Measurements from ENCODE around the gene GUSB. TPM values are rescaled to one million over a fixed set of nuclear protein-coding genes. Genes with fewer than 3 reads are reported as not detected.

Gene GUSB
- total RNA-seq, 1 experiment from 2014 or later, result 42.3 TPM

DNA sequence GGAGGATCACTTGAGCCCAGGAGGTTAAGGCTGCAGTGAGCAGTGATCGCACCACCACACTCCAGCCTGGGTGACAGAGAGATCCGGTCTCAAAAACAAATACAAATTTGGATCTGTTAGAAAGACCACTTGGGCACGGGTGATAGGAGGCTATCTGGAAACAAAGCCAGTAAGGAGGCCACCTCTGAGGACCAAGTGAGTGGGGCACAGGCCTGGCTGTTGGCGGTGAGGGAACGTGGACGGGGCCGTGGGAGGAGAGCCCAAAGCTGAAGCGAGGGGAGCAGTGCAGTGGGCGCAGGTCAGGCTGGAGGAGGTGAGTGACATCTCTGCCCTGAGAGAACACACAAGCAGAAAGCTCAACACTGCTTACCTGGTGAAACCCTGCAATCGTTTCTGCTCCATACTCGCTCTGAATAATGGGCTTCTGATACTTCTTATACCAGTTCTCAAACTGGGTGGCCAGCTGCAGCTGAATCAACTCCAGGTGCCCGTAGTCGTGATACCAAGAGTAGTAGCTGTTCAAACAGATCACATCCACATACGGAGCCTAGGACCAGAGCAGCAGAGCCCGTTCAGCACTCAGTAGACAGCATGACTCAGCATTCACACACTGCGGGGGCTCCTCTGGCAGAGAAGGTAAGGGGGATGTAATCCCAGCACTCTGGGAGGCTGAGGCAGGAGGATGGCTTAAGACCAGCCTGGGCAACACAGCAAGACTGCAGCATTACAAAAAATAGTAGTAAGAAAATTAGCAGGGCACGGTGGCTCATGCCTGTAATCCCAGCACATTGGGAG lies 14.5 kb downstream of the GUSB start:
- POLR2A ChIA-PET, result no interaction called here
- CTCF ChIA-PET, result interaction anchor here (1.0 kb wide), 1 partner anchor 46 kb away, joined by 3 read pairs; no protein-coding TSS in a partner anchor
- Mint-ChIP-seq H3K4me3 (no peak overlapping the region), H3K36me3 (peaks cover 77% of the 10 kb centered on the region), H3K4me1 (no peaks in the 10 kb centered on the region), H3K9me3 (no peaks in the 10 kb centered on the region), H3K27me3 (ENCODE audit: low read depth) (no peaks in the 10 kb centered on the region), H3K27ac (no peak overlapping the region)
- TF ChIP-seq NFE2L1 (CRISPR knock-in tag; IDR thresholded peaks at IDR 0.05), result no peak
- TF ChIP-seq FOXJ3 (CRISPR knock-in tag; IDR thresholded peaks at IDR 0.05; ENCODE audit: borderline replicate concordance), result no peak
- no peak for TF ChIP-seq SMAD4 (CRISPR knock-in tag; IDR thresholded peaks at IDR 0.05)
- no peak for TF ChIP-seq ZNF232 (CRISPR knock-in tag; IDR thresholded peaks at IDR 0.05)
- TF ChIP-seq NR3C1 (CRISPR knock-in tag; conservative IDR thresholded peaks at IDR 0.05; ENCODE audit: low read depth), result no peak
- TF ChIP-seq, protein P1, sequence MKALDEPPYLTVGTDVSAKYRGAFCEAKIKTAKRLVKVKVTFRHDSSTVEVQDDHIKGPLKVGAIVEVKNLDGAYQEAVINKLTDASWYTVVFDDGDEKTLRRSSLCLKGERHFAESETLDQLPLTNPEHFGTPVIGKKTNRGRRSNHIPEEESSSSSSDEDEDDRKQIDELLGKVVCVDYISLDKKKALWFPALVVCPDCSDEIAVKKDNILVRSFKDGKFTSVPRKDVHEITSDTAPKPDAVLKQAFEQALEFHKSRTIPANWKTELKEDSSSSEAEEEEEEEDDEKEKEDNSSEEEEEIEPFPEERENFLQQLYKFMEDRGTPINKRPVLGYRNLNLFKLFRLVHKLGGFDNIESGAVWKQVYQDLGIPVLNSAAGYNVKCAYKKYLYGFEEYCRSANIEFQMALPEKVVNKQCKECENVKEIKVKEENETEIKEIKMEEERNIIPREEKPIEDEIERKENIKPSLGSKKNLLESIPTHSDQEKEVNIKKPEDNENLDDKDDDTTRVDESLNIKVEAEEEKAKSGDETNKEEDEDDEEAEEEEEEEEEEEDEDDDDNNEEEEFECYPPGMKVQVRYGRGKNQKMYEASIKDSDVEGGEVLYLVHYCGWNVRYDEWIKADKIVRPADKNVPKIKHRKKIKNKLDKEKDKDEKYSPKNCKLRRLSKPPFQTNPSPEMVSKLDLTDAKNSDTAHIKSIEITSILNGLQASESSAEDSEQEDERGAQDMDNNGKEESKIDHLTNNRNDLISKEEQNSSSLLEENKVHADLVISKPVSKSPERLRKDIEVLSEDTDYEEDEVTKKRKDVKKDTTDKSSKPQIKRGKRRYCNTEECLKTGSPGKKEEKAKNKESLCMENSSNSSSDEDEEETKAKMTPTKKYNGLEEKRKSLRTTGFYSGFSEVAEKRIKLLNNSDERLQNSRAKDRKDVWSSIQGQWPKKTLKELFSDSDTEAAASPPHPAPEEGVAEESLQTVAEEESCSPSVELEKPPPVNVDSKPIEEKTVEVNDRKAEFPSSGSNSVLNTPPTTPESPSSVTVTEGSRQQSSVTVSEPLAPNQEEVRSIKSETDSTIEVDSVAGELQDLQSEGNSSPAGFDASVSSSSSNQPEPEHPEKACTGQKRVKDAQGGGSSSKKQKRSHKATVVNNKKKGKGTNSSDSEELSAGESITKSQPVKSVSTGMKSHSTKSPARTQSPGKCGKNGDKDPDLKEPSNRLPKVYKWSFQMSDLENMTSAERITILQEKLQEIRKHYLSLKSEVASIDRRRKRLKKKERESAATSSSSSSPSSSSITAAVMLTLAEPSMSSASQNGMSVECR (CRISPR knock-in tag; IDR thresholded peaks at IDR 0.05; ENCODE audit: borderline replicate concordance), result no peak
- TF ChIP-seq RORB (CRISPR knock-in tag; IDR thresholded peaks at IDR 0.05), result no peak
- TF ChIP-seq CDX4 (CRISPR knock-in tag; IDR thresholded peaks at IDR 0.05; ENCODE audit: borderline replicate concordance), result no peak
- no peak for TF ChIP-seq GRHL2 (CRISPR knock-in tag; IDR thresholded peaks at IDR 0.05; ENCODE audit: insufficient replicate concordance, severe bottlenecking)
- DNase-seq (ENCODE audit: low spot score), result no peak
- no peak for ATAC-seq

- ATAC-seq (no peak), DNase-seq (ENCODE audit: low spot score) (no peak)
- Mint-ChIP-seq H3K27me3 (ENCODE audit: low read depth) (no peaks in the 10 kb centered on the region), H3K36me3 (peaks cover 71% of the 10 kb centered on the region), H3K4me3 (no peak overlapping the region), H3K4me1 (no peaks in the 10 kb centered on the region), H3K9me3 (no peaks in the 10 kb centered on the region), H3K27ac (no peak overlapping the region)
- TF ChIP-seq, protein P2, sequence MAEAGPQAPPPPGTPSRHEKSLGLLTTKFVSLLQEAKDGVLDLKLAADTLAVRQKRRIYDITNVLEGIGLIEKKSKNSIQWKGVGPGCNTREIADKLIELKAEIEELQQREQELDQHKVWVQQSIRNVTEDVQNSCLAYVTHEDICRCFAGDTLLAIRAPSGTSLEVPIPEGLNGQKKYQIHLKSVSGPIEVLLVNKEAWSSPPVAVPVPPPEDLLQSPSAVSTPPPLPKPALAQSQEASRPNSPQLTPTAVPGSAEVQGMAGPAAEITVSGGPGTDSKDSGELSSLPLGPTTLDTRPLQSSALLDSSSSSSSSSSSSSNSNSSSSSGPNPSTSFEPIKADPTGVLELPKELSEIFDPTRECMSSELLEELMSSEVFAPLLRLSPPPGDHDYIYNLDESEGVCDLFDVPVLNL (CRISPR knock-in tag; IDR thresholded peaks at IDR 0.05; ENCODE audit: borderline replicate concordance, low read depth), result no peak
- TF ChIP-seq NR2C2 (CRISPR knock-in tag; IDR thresholded peaks at IDR 0.05) (no peak), ZNF121 (CRISPR knock-in tag; IDR thresholded peaks at IDR 0.05) (no peak), NFATC4 (CRISPR knock-in tag; IDR thresholded peaks at IDR 0.05) (no peak), HMGA2 (CRISPR knock-in tag; IDR thresholded peaks at IDR 0.05) (no peak), NFE2L1 (CRISPR knock-in tag; IDR thresholded peaks at IDR 0.05) (no peak), SMAD3 (CRISPR knock-in tag; IDR thresholded peaks at IDR 0.05; ENCODE audit: borderline replicate concordance) (no peak), ZNF416 (CRISPR knock-in tag; IDR thresholded peaks at IDR 0.05) (no peak), E2F1 (CRISPR knock-in tag; IDR thresholded peaks at IDR 0.05) (no peak), ETV6 (CRISPR knock-in tag; IDR thresholded peaks at IDR 0.05) (no peak)
- TF ChIP-seq, protein P3, sequence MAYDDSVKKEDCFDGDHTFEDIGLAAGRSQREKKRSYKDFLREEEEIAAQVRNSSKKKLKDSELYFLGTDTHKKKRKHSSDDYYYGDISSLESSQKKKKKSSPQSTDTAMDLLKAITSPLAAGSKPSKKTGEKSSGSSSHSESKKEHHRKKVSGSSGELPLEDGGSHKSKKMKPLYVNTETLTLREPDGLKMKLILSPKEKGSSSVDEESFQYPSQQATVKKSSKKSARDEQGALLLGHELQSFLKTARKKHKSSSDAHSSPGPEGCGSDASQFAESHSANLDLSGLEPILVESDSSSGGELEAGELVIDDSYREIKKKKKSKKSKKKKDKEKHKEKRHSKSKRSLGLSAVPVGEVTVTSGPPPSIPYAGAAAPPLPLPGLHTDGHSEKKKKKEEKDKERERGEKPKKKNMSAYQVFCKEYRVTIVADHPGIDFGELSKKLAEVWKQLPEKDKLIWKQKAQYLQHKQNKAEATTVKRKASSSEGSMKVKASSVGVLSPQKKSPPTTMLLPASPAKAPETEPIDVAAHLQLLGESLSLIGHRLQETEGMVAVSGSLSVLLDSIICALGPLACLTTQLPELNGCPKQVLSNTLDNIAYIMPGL (CRISPR knock-in tag; IDR thresholded peaks at IDR 0.05), result no peak
- POLR2A ChIA-PET, result interaction anchor here (0.7 kb wide), 1 partner anchor 48 kb away, joined by 4 read pairs; no protein-coding TSS in a partner anchor
- CTCF ChIA-PET, result interaction anchor here (0.6 kb wide), 1 partner anchor 234 kb away, joined by 3 read pairs; no protein-coding TSS in a partner anchor
These were observed 15.9 kb downstream of the GUSB start for GRCh38 chr7:65966146-65966545.
